ENCODE results near the gene DGLUCY.

DNA sequence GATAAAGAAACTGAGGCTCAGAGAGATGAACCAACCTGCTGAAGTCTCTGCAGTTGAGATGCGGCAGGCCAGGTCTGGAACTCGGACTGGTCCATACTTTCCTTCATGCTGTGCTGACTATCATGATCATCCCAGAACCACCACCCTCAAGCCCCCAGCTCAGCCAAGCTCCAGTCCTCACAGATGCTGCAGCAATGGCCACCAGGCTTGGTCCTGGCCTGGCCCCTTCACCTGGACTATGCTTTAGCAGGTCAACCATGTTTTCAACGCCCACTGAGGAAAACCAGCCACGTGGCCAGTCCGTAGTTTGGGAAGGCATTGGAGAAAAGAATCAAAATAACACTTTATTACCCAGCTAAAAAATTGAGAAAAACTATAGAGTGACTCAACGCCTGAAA is 129.2 kb downstream of the DGLUCY start:
- TF ChIP-seq CTCF (IDR thresholded peaks at IDR 0.05): no peak
- TF ChIP-seq POLR2A (IDR thresholded peaks at IDR 0.05): no peak
- no peak for TF ChIP-seq POLR2AphosphoS5 (IDR thresholded peaks at IDR 0.05)

All from breast epithelium (tissue), 3 donors.